ENCODE results near the gene NEURL1. TPM values are rescaled to one million over a fixed set of nuclear protein-coding genes. Genes with fewer than 3 reads are reported as not detected.

NEURL1 gene
- 0.84 and 0.91 TPM in 2 replicates for total RNA-seq (2022)
- percentile 25 among the genes with signal in this experiment for Bru-seq, nascent RNA
- BruChase-seq, experiment 1, labeled RNA remaining after a 2-hour chase: percentile 18 among the genes with signal in this experiment
- percentile 22 among the genes with signal in this experiment for BruChase-seq, experiment 2, labeled RNA remaining after a 6-hour chase
- long read RNA-seq, partial matches to known transcripts: 1 of 3 reads
- long read RNA-seq, other reads (novel, unspliced or antisense): 2 of 3 reads

- Histone ChIP-seq H3K4me1 (peaks cover 23% of the 10 kb centered on the region), H3K27me3 (replicated peaks; ENCODE audit: control insufficient read depth, insufficient read depth, low read length) (peaks cover 3% of the 10 kb centered on the region), H3K36me3 (ENCODE audit: control insufficient read depth, insufficient read depth, low read length) (no peaks in the 10 kb centered on the region), H3K4me3 (ENCODE audit: low read depth, low read length) (peak within 1 kb of the TSS; percentile 47), H3K9me3 (no peaks in the 10 kb centered on the region)
- BruUV-seq (replicated peaks): no TSS peak
- Mint-ChIP-seq H3K36me3 (ENCODE audit: insufficient read depth, unreplicated experiment) (no peaks in the 10 kb centered on the region), H3K9me3 (ENCODE audit: unreplicated experiment) (no peaks in the 10 kb centered on the region), H3K27ac (ENCODE audit: unreplicated experiment) (no peak within 1 kb of the TSS), H3K4me3 (ENCODE audit: unreplicated experiment) (peak within 1 kb of the TSS; percentile 68), H3K4me1 (ENCODE audit: low read depth, unreplicated experiment) (peaks cover 14% of the 10 kb centered on the region), H3K27me3 (ENCODE audit: insufficient read depth, unreplicated experiment) (peaks cover 3% of the 10 kb centered on the region)
- ChIA-PET CTCF (interaction anchor here (0.7 to 1.5 kb wide), 4 partner anchors 9 to 100 kb away, joined by 3 to 6 read pairs (median 3); no protein-coding TSS in a partner anchor), POLR2A (interaction anchor here (0.5 kb wide), 1 partner anchor 49 kb away, joined by 3 read pairs; no protein-coding TSS in a partner anchor)
- intact Hi-C loops (cut with micrococcal nuclease; ENCODE audit: unreplicated experiment): loop anchor here (5.0 kb wide), 1 partner anchor 84 kb away; no protein-coding TSS in a partner anchor
- DNase-seq: no peak
- no peak for TF ChIP-seq CTCF (IDR thresholded peaks at IDR 0.05; ENCODE audit: insufficient read depth in 1 of 2, low read depth in 1 of 2, low read length in 1 of 2, severe bottlenecking in 1 of 2, unreplicated experiment in 1 of 2)
These were observed at the start of gene NEURL1 for GRCh38 chr10:103493362-103493915. Gene NEURL1, plus strand, starts transcription at chr10:103493705. Its CDS starts 683 bp downstream, at chr10:103494388.

- no peaks in the 10 kb centered on the region for H3K9me3 ChIP-seq
These were observed 49.0 kb upstream of the NEURL1 start for GRCh38 chr10:103444478-103444877.

GRCh38 chr10:103445366-103445765 is 48.1 kb upstream of the NEURL1 start:
- H3K4me1 Mint-ChIP-seq (ENCODE audit: low read depth, unreplicated experiment): no peaks in the 10 kb centered on the region
- Histone ChIP-seq H3K4me1 (no peaks in the 10 kb centered on the region), H3K4me3 (ENCODE audit: low read depth, low read length) (no peak overlapping the region), H3K9me3 (no peaks in the 10 kb centered on the region), H3K27me3 (replicated peaks; ENCODE audit: control insufficient read depth, insufficient read depth, low read length) (no peaks in the 10 kb centered on the region), H3K36me3 (ENCODE audit: control insufficient read depth, insufficient read depth, low read length) (peaks cover 8% of the 10 kb centered on the region)
- intact Hi-C loops (cut with micrococcal nuclease; ENCODE audit: unreplicated experiment): no loop called here
- H3K27ac Mint-ChIP-seq (ENCODE audit: unreplicated experiment): no peak overlapping the region
- H3K27me3 Mint-ChIP-seq (ENCODE audit: insufficient read depth, unreplicated experiment): no peaks in the 10 kb centered on the region
- no peak for DNase-seq
- no peak overlapping the region for H3K4me3 Mint-ChIP-seq (ENCODE audit: unreplicated experiment)
- ChIA-PET POLR2A (no interaction called here), CTCF (no interaction called here)
- peaks cover 52% of the 10 kb centered on the region for H3K36me3 Mint-ChIP-seq (ENCODE audit: insufficient read depth, unreplicated experiment)
- TF ChIP-seq CTCF (IDR thresholded peaks at IDR 0.05; ENCODE audit: insufficient read depth in 1 of 2, low read depth in 1 of 2, low read length in 1 of 2, severe bottlenecking in 1 of 2, unreplicated experiment in 1 of 2): no peak
- no TSS peak for BruUV-seq (replicated peaks)
- H3K9me3 Mint-ChIP-seq (ENCODE audit: unreplicated experiment): no peaks in the 10 kb centered on the region

More at GRCh38 chr10:103444478-103444877, 49.0 kb upstream of the NEURL1 start:
- ChIA-PET CTCF (no interaction called here), POLR2A (no interaction called here)
- H3K4me3 ChIP-seq (ENCODE audit: low read depth, low read length): no peak overlapping the region
- no peaks in the 10 kb centered on the region for H3K27me3 Mint-ChIP-seq (ENCODE audit: insufficient read depth, unreplicated experiment)
- peaks cover 8% of the 10 kb centered on the region for H3K36me3 ChIP-seq (ENCODE audit: control insufficient read depth, insufficient read depth, low read length)
- no peak overlapping the region for H3K4me3 Mint-ChIP-seq (ENCODE audit: unreplicated experiment)
- H3K36me3 Mint-ChIP-seq (ENCODE audit: insufficient read depth, unreplicated experiment): peaks cover 61% of the 10 kb centered on the region
- no peaks in the 10 kb centered on the region for H3K4me1 ChIP-seq
- TF ChIP-seq CTCF (IDR thresholded peaks at IDR 0.05; ENCODE audit: insufficient read depth in 1 of 2, low read depth in 1 of 2, low read length in 1 of 2, severe bottlenecking in 1 of 2, unreplicated experiment in 1 of 2): no peak
- no peaks in the 10 kb centered on the region for H3K9me3 Mint-ChIP-seq (ENCODE audit: unreplicated experiment)
- no peaks in the 10 kb centered on the region for H3K4me1 Mint-ChIP-seq (ENCODE audit: low read depth, unreplicated experiment)
- no TSS peak for BruUV-seq (replicated peaks)
- intact Hi-C loops (cut with micrococcal nuclease; ENCODE audit: unreplicated experiment): no loop called here
- no peaks in the 10 kb centered on the region for H3K27me3 ChIP-seq (replicated peaks; ENCODE audit: control insufficient read depth, insufficient read depth, low read length)
- H3K27ac Mint-ChIP-seq (ENCODE audit: unreplicated experiment): no peak overlapping the region
- no peak for DNase-seq

Data from Caco-2 (cell line).